Left renal pelvis (tissue), 4 donors: ENCODE data around the gene CFAP99. TPM values are rescaled to one million over a fixed set of nuclear protein-coding genes. Genes with fewer than 3 reads are reported as not detected.
"Not testable (repeated sequence)": the region's sequence is repeated elsewhere in the genome, so short reads cannot be mapped to it uniquely, and the experiment has no call there.

Experiments
- DNase-seq, 4 donors: peaks; one replicate each; pipeline ENCODE4 v3.0.0-alpha.2; 2013; ENCODE audit warnings: low read depth in 4 of 4, low spot score in 3 of 4
- polyA plus RNA-seq, 4 donors: library from polyadenylated mRNA; unstranded; fragments of 120-200 nt; gene quantifications; one replicate each; pipeline ENCODE4 v1.2.1, GENCODE V29; 2013; ENCODE audit not compliant: insufficient read length in 4 of 4

CFAP99 gene
- polyA plus RNA-seq, result under 1 TPM; 0.19 to 0.96 (median 0.75) TPM

- peak; percentile 80 to 89 (median 86) for DNase-seq
Observed at GRCh38 chr4:2418650-2419571, at the start of gene CFAP99. TSS of gene CFAP99 (plus strand) at chr4:2418955.

GRCh38 chr4:2370597-2371320, 48.0 kb upstream of the CFAP99 start:
- no peak for DNase-seq

- DNase-seq, result no peak
Observed at GRCh38 chr4:2371765-2372487, 46.8 kb upstream of the CFAP99 start.

DNA sequence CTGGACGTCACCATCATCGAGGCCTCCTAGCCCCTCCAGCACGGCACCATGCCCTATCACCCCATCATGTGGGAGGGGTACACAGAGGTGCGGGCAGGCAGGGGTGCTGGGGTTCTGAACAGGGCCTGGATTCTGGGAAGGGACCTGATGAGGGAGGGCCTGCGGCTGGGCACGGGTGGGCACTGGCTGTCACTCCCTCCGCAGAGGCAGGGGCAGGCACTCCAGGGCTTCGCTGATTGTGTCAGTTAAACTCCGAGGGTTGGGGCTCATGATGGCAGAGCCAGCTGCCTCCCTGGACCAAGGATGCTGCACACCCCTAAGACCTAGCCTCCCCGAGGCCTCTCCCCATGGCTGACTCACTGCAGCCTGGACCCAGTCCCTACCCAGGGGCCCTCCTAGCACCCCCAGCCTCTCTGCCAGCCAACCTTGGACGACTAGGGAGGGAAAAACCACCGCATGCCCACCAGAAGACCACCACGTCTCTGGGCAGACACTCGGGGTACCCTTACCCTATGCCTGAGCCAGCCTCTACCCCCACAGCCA, 46.2 kb upstream of the CFAP99 start:
- DNase-seq, result no peak

DNA sequence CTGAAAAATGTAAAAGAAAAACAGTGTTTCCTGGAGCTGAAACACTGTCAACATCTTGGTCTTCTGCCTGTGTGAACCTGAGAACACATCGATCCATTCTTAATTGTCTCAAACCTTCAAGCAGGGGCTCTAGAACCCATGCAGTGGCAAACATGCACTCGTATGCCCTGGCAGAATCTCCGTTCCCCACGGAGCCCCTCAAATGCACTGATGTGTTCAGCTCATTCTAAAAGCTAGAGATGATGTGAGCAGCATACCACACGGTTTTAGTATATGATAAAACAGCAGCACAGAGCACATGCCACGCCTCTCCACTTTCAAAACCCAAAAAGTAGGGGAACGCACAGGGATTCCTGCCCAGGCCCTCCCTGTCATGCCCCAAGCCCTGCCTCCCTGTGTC, 45.2 kb upstream of the CFAP99 start:
- no peak for DNase-seq

- DNase-seq, result no peak
Observed at GRCh38 chr4:2375427-2375826, 43.3 kb upstream of the CFAP99 start.

DNA sequence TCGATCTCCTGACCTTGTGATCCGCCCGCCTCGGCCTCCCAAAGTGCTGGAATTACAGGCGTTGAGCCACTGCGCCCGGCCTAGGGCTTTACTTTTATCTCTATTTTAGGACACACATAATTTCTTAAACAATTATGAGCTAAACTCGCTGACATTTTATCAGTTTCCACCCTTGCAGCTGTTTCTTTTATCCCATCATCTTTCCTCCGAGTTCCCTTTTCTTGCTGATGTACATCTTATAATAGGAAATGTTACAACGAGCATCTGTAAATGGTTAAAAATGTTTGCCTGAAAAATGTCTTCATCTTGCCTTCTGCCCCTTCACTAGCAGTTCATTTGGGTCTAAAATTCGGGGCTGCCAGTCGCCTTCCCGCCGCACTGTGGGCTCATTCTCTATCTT, 41.5 kb upstream of the CFAP99 start:
- no peak for DNase-seq

- no peak for DNase-seq
Observed at GRCh38 chr4:2378401-2378800, 40.4 kb upstream of the CFAP99 start.

GRCh38 chr4:2378898-2379297, 39.9 kb upstream of the CFAP99 start:
- DNase-seq, result no peak

DNA sequence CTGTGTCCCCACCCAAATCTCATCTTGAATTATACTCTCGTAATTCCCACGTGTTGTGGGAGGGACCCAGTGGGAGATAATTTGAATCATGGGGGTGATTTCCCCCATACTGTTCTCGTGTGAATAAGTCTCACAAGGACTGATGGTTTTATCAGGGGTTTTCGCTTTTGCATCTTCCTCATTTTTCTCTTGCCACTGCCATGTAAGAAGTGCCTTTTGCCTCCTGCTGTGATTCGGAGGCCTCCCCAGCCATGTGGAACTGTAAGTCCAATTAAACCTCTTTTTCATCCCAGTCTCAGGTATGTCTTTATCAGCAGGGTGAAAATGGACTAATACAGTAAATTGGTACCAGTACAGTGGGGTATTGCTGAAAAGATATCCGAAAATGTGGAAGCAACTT, 38.2 kb upstream of the CFAP99 start:
- DNase-seq, result not testable (repeated sequence)

GRCh38 chr4:2382769-2383202, 36.0 kb upstream of the CFAP99 start:
- not testable (repeated sequence) for DNase-seq

DNA sequence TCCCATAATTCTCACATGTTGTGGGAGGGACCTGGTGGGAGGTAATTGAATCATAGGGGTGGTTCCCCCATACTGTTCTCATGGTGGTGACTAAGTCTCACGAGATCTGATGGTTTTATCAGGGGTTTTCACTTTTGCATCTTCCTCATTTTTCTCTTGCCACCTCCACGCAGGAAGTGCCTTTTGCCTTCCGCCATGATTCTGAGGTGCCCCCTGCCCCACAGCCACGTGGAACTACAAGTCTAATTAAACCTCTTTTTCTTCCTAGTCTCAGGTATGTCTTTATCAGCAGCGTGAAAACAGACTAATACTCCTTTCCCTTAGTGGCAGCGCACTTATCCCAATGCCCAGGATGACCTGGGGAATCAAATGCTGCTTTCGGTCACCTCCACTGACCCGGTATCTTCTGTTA, 35.5 kb upstream of the CFAP99 start:
- DNase-seq, result not testable (repeated sequence)

- DNase-seq, result no peak
Observed at GRCh38 chr4:2383760-2384159, 35.0 kb upstream of the CFAP99 start.

DNA sequence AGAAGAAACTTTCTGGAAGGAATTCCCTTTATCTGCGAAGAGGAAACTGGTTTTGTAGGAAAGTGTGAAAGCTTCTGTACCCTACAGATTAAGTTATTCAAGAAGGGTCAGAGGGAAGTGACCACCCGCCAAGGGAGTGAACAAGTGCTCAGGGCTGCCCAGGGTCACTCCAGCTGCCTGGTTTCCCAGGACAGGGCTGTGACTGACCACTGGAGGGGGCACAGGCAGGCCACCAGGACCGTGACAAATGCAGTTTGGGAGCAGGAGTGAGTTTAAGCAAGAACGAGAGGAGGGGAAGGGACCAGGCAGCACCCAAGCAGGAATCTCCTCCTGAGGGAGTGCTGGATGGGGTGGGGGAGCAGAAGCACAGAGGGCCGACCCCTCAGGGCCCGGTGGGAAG, 34.5 kb upstream of the CFAP99 start:
- no peak for DNase-seq

DNA sequence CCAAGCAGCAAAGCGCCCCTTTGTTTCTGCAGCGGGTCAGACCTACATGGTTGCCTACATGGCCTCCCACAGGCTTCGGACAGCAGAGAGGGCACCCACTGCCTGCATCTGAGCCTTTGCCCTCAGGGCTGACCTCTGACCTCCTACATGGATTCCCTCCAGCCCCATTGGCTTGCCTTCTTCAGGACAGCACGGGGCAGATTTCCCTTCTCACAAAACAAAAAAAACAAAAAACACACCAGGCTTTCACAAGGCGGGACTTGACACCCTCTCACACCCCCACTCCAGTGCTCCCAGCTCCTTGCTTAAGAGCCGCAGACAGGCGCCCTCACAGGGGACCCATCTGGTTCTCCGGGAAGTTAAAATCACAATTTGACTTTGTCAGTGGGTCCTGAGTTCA, 33.2 kb upstream of the CFAP99 start:
- DNase-seq, result no peak

- no peak for DNase-seq
Observed at GRCh38 chr4:2386717-2387116, 32.0 kb upstream of the CFAP99 start.

DNA sequence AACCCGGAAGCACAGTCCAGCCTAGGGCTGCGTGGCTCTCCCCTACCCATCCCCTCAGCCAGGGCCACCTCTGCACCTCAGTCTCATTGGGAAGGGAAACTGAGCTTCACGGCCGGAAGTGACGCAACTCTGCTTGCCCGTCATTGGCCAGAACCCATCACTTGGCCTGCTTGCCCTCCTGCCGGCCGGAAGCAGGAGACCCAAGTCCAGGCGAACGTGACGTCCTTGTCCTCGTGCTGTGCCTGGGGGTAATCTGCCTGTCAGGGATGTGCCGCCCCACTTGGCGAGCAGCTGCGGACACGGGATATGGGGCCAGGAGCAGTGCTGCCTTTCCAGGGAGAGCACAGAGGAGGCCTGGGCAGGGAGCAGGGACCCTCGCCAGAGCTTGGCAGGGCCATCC, 31.5 kb upstream of the CFAP99 start:
- no peak for DNase-seq

DNA sequence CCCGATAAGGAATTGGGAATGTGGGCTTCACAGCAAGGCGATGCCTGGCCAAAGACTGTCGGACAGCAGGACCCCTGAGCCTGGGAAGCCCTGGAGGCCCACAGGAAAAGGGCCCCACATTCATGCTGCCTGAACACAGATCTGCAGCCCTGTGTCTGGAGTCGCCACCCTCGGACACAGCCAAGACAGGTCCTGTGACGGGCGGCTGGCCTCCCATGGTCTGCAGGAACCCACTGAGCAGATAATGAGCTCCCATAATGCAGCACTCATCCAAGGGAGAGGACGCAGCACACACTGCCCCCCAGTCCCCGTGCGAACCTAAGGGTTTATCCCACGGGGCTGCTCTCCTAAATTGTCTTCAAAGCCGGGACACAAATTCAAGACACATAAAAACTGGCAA, 30.9 kb upstream of the CFAP99 start:
- DNase-seq, result no peak

- no peak for DNase-seq
Observed at GRCh38 chr4:2388429-2389182, 30.1 kb upstream of the CFAP99 start.

DNA sequence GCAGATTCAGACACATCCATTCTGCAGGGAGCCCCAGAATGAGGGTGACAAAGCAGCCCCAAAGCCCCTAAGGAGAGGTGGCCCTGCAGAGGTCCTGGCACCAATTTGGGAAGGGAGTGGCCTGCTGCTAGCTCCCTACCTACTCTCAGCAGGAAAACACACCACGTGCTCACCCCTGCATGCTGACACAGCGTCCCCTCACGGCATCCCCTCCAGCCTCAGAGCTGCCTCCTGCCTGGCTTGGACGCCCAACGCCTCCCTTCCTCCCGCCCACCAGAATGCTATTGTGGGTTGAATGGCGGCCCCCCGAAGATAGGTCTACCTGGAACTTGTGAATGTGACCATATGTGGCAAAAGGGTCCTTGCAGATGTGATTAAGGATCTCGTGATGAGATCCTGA, 29.1 kb upstream of the CFAP99 start:
- DNase-seq, result no peak
